Neuronal stem cell (in vitro differentiated cells): ENCODE measurements around the gene CAPN8.

Source experiments
- DNase-seq: peaks from one replicate; pipeline ENCODE4 v3.0.0-alpha.2; 2013; ENCODE audit warnings: low spot score
- H2AFZ ChIP-seq: one replicate; pipeline ENCODE4 v1.6.1; 2013; ENCODE audit warnings: mild to moderate bottlenecking, low read length, inconsistent platforms
- H2AK5ac ChIP-seq: 2 replicates; pipeline ENCODE4 v1.6.1; 2013; ENCODE audit warnings: low read depth, mild to moderate bottlenecking, inconsistent platforms, low read length, moderate library complexity, mixed read lengths
- H2BK120ac ChIP-seq: 2 replicates; pipeline ENCODE4 v1.6.1; 2013; ENCODE audit warnings: low read depth, mild to moderate bottlenecking, inconsistent platforms, low read length, moderate library complexity, mixed read lengths
- H2BK12ac ChIP-seq: one replicate; pipeline ENCODE4 v1.6.1; 2013; ENCODE audit warnings: low read length, inconsistent platforms
- H2BK15ac ChIP-seq: 2 replicates; pipeline ENCODE4 v1.6.1; 2013; ENCODE audit warnings: mild to moderate bottlenecking, low read length, inconsistent platforms, mixed read lengths
- H2BK5ac ChIP-seq: one replicate; pipeline ENCODE4 v1.6.1; 2013; ENCODE audit warnings: inconsistent platforms, mild to moderate bottlenecking, low read length, moderate library complexity
- H3K14ac ChIP-seq: one replicate; pipeline ENCODE4 v1.6.1; 2013; ENCODE audit warnings: low read length, inconsistent platforms
- H3K18ac ChIP-seq: 2 replicates; pipeline ENCODE4 v1.6.1; 2013; ENCODE audit warnings: low read length, inconsistent platforms
- H3K23ac ChIP-seq: 2 replicates; pipeline ENCODE4 v1.6.1; 2013; ENCODE audit warnings: low read depth, mild to moderate bottlenecking, mixed read lengths, low read length, inconsistent platforms; ENCODE audit not compliant: poor library complexity
- H3K27ac ChIP-seq: replicated peaks from 3 replicates; pipeline ENCODE4 v1.5.1; 2013; ENCODE audit warnings: low read length, inconsistent platforms
- H3K27me3 ChIP-seq, 3 experiments: 2 replicates each; pipeline ENCODE4 v1.6.1; 2013; ENCODE audit warnings: low read length in 3 of 3, mild to moderate bottlenecking in 2 of 3, inconsistent platforms in 1 of 3, low read depth in 1 of 3, mixed read lengths in 1 of 3, moderate library complexity in 1 of 3; ENCODE audit not compliant: control insufficient read depth in 3 of 3, insufficient read depth in 3 of 3
- H3K36me3 ChIP-seq, 2 donors: replicated peaks in 1 of 2; 2 replicates each; pipeline ENCODE4 v1.6.1; 2013; ENCODE audit warnings: low read length in 2 of 2; ENCODE audit not compliant: control insufficient read depth in 2 of 2, insufficient read depth in 2 of 2
- H3K4ac ChIP-seq: 2 replicates; pipeline ENCODE4 v1.6.1; 2013; ENCODE audit warnings: inconsistent platforms, mild to moderate bottlenecking, low read length, moderate library complexity
- H3K4me1 ChIP-seq, 2 donors: 1 replicate in 1 of 2; 2 replicates in 1 of 2; pipeline ENCODE4 v1.6.1; 2013; ENCODE audit warnings: low read length in 2 of 2, low read depth in 1 of 2; ENCODE audit not compliant: control insufficient read depth in 2 of 2, insufficient read depth in 1 of 2
- H3K4me2 ChIP-seq: one replicate; pipeline ENCODE4 v1.6.1; 2013; ENCODE audit warnings: mild to moderate bottlenecking, low read length, inconsistent platforms; ENCODE audit not compliant: insufficient read depth, poor library complexity, severe bottlenecking
- H3K4me3 ChIP-seq, 2 donors: 2 replicates each; pipeline ENCODE4 v1.5.1; 2013; ENCODE audit warnings: low read length in 2 of 2, mild to moderate bottlenecking in 2 of 2, inconsistent platforms in 1 of 2, moderate library complexity in 1 of 2
- H3K79me1 ChIP-seq: one replicate; pipeline ENCODE4 v1.6.1; 2013; ENCODE audit warnings: low read depth, mild to moderate bottlenecking, inconsistent platforms, low read length, moderate library complexity
- H3K9ac ChIP-seq: one replicate; pipeline ENCODE4 v1.6.1; 2013; ENCODE audit warnings: mild to moderate bottlenecking, low read depth, low read length, inconsistent platforms; ENCODE audit not compliant: poor library complexity
- H3K9me3 ChIP-seq, 2 donors: replicated peaks in 1 of 2; 2 replicates each; pipeline versions ENCODE3 to v1.6.1; 2013; ENCODE audit warnings: low read length in 2 of 2, mild to moderate bottlenecking in 2 of 2, inconsistent platforms in 1 of 2, low read depth in 1 of 2, mixed read lengths in 1 of 2, moderate library complexity in 1 of 2; ENCODE audit not compliant: control insufficient read depth in 2 of 2, insufficient read depth in 1 of 2
- H4K8ac ChIP-seq: one replicate; pipeline ENCODE4 v1.6.1; 2013; ENCODE audit warnings: low read depth, mild to moderate bottlenecking, inconsistent platforms, low read length, moderate library complexity
- H4K91ac ChIP-seq: one replicate; pipeline ENCODE4 v1.6.1; 2013; ENCODE audit warnings: low read length, low read depth, mild to moderate bottlenecking, inconsistent platforms; ENCODE audit not compliant: poor library complexity
- WGBS, 2 donors: extraction: QIAGEN DNeasy Blood & Tissue Kit; methylation state at CpG; one replicate each; pipeline ENCODE4 v1.1.7; 2013; ENCODE audit warnings: missing lambda C conversion rate in 2 of 2, mixed read lengths in 1 of 2; ENCODE audit not compliant: insufficient read length in 2 of 2, insufficient replicate concordance in 1 of 2; ENCODE audit errors: extremely low coverage in 2 of 2; 5-methylcytosine and 5-hydroxymethylcytosine counted together

Gene CAPN8

DNA sequence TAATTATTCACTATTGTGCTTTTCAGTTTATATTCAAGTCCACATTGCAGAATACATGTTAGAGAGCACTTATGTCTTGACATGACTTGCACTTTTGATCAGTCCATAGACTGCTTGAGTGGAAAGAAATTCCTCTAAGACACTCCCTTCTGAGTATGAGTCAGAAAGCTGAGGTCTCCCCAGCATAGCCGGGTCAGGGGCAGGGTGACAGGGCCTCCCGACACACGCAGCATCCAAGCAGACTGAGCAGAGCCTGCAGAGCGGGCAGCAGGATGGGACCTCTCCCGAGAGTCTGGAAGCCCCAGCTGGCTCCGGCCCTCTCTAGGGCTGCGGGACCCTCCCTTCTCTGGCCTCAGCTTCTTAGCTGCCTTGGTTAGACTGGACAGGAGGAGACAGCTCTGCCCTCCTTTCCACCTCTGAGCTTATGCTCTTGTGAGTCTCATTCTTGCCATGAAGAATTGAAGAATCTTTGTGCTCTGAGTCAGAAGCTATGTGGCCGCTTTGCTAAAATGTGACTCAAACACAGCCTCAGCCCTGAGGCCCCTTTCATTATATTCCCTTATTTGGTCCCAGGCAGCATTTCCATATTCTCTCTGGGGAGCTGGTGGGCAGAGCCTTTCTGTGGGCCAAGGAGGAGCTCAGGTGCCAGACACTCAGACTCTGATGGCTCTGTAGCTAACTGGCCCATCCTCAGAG, 35.6 kb upstream of the CAPN8 start:
- Histone ChIP-seq H2BK5ac (no peak overlapping the region), H3K79me1 (no peaks in the 10 kb centered on the region), H3K9ac (no peak overlapping the region), H3K23ac (no peak overlapping the region), H3K27ac (no peak overlapping the region), H3K4ac (no peak overlapping the region), H4K8ac (no peak overlapping the region), H3K36me3 (no peaks in the 10 kb centered on the region), H3K4me1 (peaks cover 7 to 20% of the 10 kb centered on the region in 2 donors), H4K91ac (no peak overlapping the region), H3K27me3 (no peaks in the 10 kb centered on the region), H2BK12ac (no peak overlapping the region), H3K4me2 (no peak overlapping the region), H3K4me3 (no peak overlapping the region), H2AK5ac (no peak overlapping the region), H3K9me3 (no peaks in the 10 kb centered on the region), H2AFZ (peak overlapping the region; percentile 94), H3K18ac (no peak overlapping the region), H3K14ac (no peak overlapping the region), H2BK15ac (no peak overlapping the region), H2BK120ac (no peak overlapping the region)
- WGBS, 2 donors, result no CpG with 5 or more reads among the region's 8 CpGs
- no peak for DNase-seq

DNA sequence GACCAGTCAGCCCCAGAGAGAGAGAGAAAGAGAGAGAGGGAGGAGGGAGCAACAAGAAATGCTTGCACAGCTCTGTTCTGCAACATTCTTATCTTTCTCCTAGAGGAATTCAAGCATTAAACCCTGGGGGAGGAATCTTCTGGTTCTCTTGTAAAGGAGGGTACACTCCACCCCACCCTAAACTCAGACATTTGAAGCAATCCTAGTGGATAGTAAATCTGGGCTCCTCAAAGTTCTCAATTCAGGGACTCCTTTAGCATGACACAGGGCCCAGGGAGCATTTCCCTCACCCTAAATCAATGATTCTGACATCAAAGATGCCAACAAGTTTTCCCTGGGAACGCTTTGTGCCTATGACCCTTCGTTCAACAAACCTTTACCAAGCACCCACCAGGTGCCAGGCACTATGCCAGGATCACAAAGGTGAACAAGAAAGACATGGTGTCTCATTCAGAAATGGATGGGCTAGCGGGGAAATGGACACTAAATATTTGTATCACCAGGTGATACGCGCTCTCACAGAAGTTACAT, 35.0 kb upstream of the CAPN8 start:
- H4K91ac ChIP-seq, result no peak overlapping the region
- H3K4ac ChIP-seq, result no peak overlapping the region
- no peak overlapping the region for H3K27ac ChIP-seq
- no peak overlapping the region for H2BK15ac ChIP-seq
- no peak overlapping the region for H4K8ac ChIP-seq
- H3K23ac ChIP-seq, result no peak overlapping the region
- H3K79me1 ChIP-seq, result no peaks in the 10 kb centered on the region
- H2BK120ac ChIP-seq, result no peak overlapping the region
- no peak for DNase-seq
- H3K9ac ChIP-seq, result no peak overlapping the region
- H3K36me3 ChIP-seq, result no peaks in the 10 kb centered on the region
- H3K27me3 ChIP-seq, result no peaks in the 10 kb centered on the region
- no peak overlapping the region for H2BK12ac ChIP-seq
- no peak overlapping the region for H3K18ac ChIP-seq
- H3K4me1 ChIP-seq, result peaks cover 7 to 20% of the 10 kb centered on the region in 2 donors
- no peaks in the 10 kb centered on the region for H3K9me3 ChIP-seq
- no peak overlapping the region for H3K14ac ChIP-seq
- WGBS, 2 donors, result no CpG with 5 or more reads among the region's 5 CpGs
- H2AK5ac ChIP-seq, result no peak overlapping the region
- peak overlapping the region; percentile 94 for H2AFZ ChIP-seq
- H3K4me2 ChIP-seq, result no peak overlapping the region
- no peak overlapping the region for H3K4me3 ChIP-seq
- H2BK5ac ChIP-seq, result no peak overlapping the region

DNA sequence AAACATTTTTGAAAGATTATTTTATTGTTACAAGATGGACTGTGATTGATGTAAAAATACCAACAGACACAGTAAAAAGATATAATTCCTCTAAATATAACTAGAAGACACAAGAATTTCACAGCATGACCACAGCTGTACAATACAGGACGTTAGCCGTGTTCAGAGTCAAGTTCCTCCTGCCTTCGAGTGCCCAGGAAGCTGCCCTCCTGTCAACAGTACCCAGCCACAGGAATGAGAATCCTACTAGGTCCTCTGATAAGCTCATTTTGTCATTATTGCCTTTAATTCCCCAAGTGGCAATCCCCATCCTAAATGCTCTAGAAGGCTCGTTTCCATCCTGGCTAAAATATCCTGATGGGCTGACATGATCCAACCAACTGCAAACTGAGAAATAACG, 30.4 kb upstream of the CAPN8 start:
- H3K23ac ChIP-seq, result no peak overlapping the region
- no peaks in the 10 kb centered on the region for H3K79me1 ChIP-seq
- no peak overlapping the region for H2AK5ac ChIP-seq
- peak overlapping the region; percentile 31 for H3K14ac ChIP-seq
- no peak for DNase-seq
- H3K18ac ChIP-seq, result no peak overlapping the region
- no peak overlapping the region for H3K4me3 ChIP-seq
- no peaks in the 10 kb centered on the region for H3K9me3 ChIP-seq
- H2BK120ac ChIP-seq, result no peak overlapping the region
- H3K27me3 ChIP-seq, result peaks cover 0 to 5% (median 0%) of the 10 kb centered on the region in 3 experiments
- H2BK12ac ChIP-seq, result no peak overlapping the region
- H2BK5ac ChIP-seq, result no peak overlapping the region
- no peak overlapping the region for H3K9ac ChIP-seq
- no peak overlapping the region for H3K4ac ChIP-seq
- no peak overlapping the region for H3K27ac ChIP-seq
- H4K8ac ChIP-seq, result no peak overlapping the region
- no peaks in the 10 kb centered on the region for H3K36me3 ChIP-seq
- H3K4me1 ChIP-seq, result peaks cover 6% of the 10 kb centered on the region in 2 donors
- H2AFZ ChIP-seq, result no peak overlapping the region
- no peak overlapping the region for H3K4me2 ChIP-seq
- H4K91ac ChIP-seq, result no peak overlapping the region
- H2BK15ac ChIP-seq, result no peak overlapping the region
- no CpG with 5 or more reads among the region's 5 CpGs for WGBS, 2 donors

DNA sequence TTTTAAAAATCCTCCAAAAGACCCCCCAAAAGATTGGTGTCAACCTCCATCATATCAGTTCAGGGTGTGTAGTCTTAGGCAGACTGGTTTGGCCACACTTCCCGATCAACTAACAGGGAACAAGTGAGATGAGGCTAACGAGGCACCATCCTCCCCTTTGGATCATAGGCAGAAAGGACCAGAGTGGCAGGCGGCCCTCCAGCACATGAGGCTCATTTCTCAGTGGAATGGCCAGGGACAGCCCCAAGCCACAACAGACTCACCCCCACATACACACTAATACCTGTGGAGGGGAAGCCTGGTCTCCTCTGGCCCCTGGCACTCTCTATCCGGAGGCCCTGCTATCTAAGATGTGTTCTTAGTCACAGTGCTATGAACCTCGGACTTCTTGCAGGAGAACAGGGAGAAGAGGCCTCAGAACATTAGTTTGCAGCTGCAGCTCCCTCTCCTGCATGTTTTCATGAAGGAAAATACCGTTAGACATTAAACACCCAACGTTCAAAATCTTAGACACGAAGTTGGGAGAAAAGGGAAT, 29.6 kb upstream of the CAPN8 start:
- Histone ChIP-seq H3K4me3 (no peak overlapping the region), H2AFZ (peak overlapping the region; percentile 47), H3K27ac (no peak overlapping the region), H3K36me3 (no peaks in the 10 kb centered on the region), H3K9me3 (no peaks in the 10 kb centered on the region), H3K27me3 (peaks cover 0 to 5% (median 0%) of the 10 kb centered on the region in 3 experiments), H2AK5ac (no peak overlapping the region), H4K91ac (no peak overlapping the region), H3K14ac (no peak overlapping the region), H3K4me1 (peaks cover 0 to 1% of the 10 kb centered on the region in 2 donors), H2BK120ac (no peak overlapping the region), H3K4me2 (no peak overlapping the region), H2BK5ac (no peak overlapping the region), H3K18ac (no peak overlapping the region), H2BK15ac (no peak overlapping the region), H3K23ac (no peak overlapping the region), H3K4ac (no peak overlapping the region), H4K8ac (no peak overlapping the region), H3K79me1 (no peaks in the 10 kb centered on the region), H3K9ac (no peak overlapping the region), H2BK12ac (no peak overlapping the region)
- no CpG with 5 or more reads among the region's 8 CpGs for WGBS, 2 donors
- DNase-seq, result no peak
